H1 (cell line): ENCODE measurements around the gene DTL. TPM values are rescaled to one million over a fixed set of nuclear protein-coding genes. Genes with fewer than 3 reads are reported as not detected.

Source experiments
- CTBP2 ChIP-seq: IDR thresholded peaks from 2 replicates; pipeline ENCODE4 v1.7.0; 2011; ENCODE audit warnings: borderline replicate concordance, mild to moderate bottlenecking, moderate library complexity, mixed read lengths, low read length; ENCODE audit not compliant: insufficient read depth, insufficient read length
- JUND ChIP-seq: IDR thresholded peaks from 2 replicates; pipeline ENCODE4 v1.6.1; 2011; ENCODE audit warnings: mild to moderate bottlenecking, improper control_type of control experiment, low read length
- POU5F1 ChIP-seq: IDR thresholded peaks from 2 replicates; pipeline ENCODE4 v1.6.1; 2011; ENCODE audit warnings: low read depth, mild to moderate bottlenecking, low read length, moderate library complexity
- SIRT6 ChIP-seq: IDR thresholded peaks from one replicate; pipeline ENCODE4 v1.7.1; 2012; ENCODE audit warnings: low read length, inconsistent platforms
- SP2 ChIP-seq: IDR thresholded peaks from 2 replicates; pipeline ENCODE4 v1.6.1; 2012; ENCODE audit warnings: mild to moderate bottlenecking, low read length, inconsistent platforms
- TAF7 ChIP-seq: optimal IDR thresholded peaks from 2 replicates; pipeline ENCODE3; 2011; ENCODE audit warnings: low read depth, mild to moderate bottlenecking, inconsistent platforms, low read length, moderate library complexity, borderline replicate concordance
- polyA plus RNA-seq, 7 experiments: library from polyadenylated mRNA; depleted of rRNA in 3 of 7; stranded (reverse) in 5 of 7; unstranded in 2 of 7; fragments of >200 nt in 5 of 7; fragments of 200-250 nt in 2 of 7; gene quantifications; 1 replicate in 5 of 7; 2 replicates in 1 of 7; 4 replicates in 1 of 7; pipeline versions ENCODE4 v1.2.1 to v1.2.3, GENCODE V29; 2011 to 2013; ENCODE audit warnings: missing spikeins in 2 of 7, mixed read lengths in 2 of 7
- total RNA-seq: library from RNA; stranded (reverse); fragmentation: NEBNext Ultra II Directional; extraction: Animal tissue kit (Norgen Biotek cat#: 25700); gene quantifications from 2 replicates; pipeline ENCODE4 v1.2.1, GENCODE V29; 2021
- TF ChIP-seq, protein P1 (sequence below): IDR thresholded peaks from 2 replicates; pipeline ENCODE4 v1.6.1; 2011; ENCODE audit warnings: low read depth, mild to moderate bottlenecking, low read length; ENCODE audit not compliant: insufficient read depth
- TF ChIP-seq, protein P2 (sequence below): IDR thresholded peaks from 2 replicates; pipeline ENCODE4 v1.6.1; 2012; ENCODE audit warnings: inconsistent platforms

DTL gene
- total and polyA plus RNA-seq, 2 of the 8 experiments (the other 6 are each of a cell fraction or from before 2014, with no cell fraction given), result 36.0 to 46.9 TPM

DNA sequence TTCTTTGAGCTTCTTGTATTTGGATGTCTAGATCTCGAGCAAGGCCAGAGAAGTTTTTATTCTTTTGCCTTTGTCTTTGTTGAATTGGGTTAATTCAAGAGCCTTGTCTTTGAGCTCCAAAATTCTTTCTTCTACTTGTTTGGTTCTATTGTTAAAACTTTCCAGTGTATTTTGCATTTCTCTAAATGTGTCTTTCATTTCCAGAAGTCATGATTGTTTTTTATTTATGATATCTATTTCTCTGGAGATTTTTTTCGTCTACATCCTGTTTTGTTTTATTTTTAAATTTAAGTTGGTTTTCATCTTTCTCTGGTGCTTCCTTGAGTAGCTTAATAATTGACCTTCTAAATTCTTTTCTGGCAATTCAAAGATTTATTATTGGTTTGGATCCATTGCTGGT, 61.8 kb downstream of the DTL start (continued):
- TF ChIP-seq TAF7 (no peak), CTBP2 (no peak), SP2 (no peak), POU5F1 (no peak), SIRT6 (no peak), JUND (no peak)
- TF ChIP-seq, protein P1, sequence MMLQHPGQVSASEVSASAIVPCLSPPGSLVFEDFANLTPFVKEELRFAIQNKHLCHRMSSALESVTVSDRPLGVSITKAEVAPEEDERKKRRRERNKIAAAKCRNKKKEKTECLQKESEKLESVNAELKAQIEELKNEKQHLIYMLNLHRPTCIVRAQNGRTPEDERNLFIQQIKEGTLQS, result no peak
- TF ChIP-seq, protein P2, sequence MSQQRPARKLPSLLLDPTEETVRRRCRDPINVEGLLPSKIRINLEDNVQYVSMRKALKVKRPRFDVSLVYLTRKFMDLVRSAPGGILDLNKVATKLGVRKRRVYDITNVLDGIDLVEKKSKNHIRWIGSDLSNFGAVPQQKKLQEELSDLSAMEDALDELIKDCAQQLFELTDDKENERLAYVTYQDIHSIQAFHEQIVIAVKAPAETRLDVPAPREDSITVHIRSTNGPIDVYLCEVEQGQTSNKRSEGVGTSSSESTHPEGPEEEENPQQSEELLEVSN, result no peak
- TF ChIP-seq, all 59 proteins: peak for 0
